PC-9 (cell line): ENCODE results near the gene STK39.

Source experiments
- CTCF ChIP-seq: fragments of 200-600 bp; sonication (generic); conservative IDR thresholded peaks from 2 replicates; pipeline ENCODE4 v1.6.1; 2017; ENCODE audit warnings: mixed run types, antibody characterized with exemption, mild to moderate bottlenecking, moderate library complexity
- EZH2 ChIP-seq: fragments of 200-600 bp; sonication (generic); IDR thresholded peaks from 2 replicates; pipeline ENCODE4 v1.8.0; 2017; ENCODE audit warnings: antibody characterized with exemption, low read depth

- TF ChIP-seq CTCF (no peak), EZH2 (no peak)
Measured at GRCh38 chr2:168203762-168204693, 43.4 kb downstream of the STK39 start.
